Measurements from ENCODE around the gene CCDC171. TPM values are rescaled to one million over a fixed set of nuclear protein-coding genes. Genes with fewer than 3 reads are reported as not detected.
"Not testable (repeated sequence)": the region's sequence is repeated elsewhere in the genome, so short reads cannot be mapped to it uniquely, and the experiment has no call there.

Gene CCDC171
- total RNA-seq, 3 donors from 2014 or later (not counting 1 experiment from before 2014, with no cell fraction given): 1.5 to 2.6 (median 2.2) TPM

DNA sequence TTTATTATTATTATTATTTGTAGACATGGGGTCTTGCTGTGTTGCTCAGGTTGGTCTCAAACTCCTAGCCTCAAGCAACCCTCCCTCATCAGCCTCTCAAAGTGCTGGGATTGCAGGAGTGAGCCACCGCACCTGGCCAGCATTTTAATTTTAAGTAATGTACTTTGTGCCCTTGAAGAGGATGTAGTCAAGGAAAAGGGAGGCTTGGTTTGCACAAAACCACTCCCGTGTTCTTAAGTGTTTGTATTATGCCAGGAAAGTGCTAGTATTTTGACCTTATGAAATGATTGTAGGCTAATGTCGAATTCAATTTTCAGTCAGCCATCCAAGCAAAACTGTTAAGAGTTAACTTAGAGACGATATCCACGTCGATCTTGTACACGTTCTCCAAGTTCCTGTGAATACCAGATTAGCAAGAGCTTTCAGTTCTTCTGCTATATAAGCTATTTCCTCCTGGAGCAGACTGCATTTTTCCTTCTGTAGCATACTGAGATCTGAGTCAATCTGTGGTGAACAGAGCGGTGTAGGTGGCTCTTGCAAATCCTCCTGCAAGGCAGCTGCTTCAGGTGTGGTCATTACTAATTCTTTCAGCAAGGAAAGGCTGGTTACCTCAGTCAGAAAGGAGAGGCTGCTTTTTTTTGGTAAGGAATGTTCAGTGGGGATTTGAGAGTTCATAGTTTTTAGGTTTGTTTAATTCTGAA is 23.7 kb downstream of the CCDC171 start:
- TF ChIP-seq, protein P1, sequence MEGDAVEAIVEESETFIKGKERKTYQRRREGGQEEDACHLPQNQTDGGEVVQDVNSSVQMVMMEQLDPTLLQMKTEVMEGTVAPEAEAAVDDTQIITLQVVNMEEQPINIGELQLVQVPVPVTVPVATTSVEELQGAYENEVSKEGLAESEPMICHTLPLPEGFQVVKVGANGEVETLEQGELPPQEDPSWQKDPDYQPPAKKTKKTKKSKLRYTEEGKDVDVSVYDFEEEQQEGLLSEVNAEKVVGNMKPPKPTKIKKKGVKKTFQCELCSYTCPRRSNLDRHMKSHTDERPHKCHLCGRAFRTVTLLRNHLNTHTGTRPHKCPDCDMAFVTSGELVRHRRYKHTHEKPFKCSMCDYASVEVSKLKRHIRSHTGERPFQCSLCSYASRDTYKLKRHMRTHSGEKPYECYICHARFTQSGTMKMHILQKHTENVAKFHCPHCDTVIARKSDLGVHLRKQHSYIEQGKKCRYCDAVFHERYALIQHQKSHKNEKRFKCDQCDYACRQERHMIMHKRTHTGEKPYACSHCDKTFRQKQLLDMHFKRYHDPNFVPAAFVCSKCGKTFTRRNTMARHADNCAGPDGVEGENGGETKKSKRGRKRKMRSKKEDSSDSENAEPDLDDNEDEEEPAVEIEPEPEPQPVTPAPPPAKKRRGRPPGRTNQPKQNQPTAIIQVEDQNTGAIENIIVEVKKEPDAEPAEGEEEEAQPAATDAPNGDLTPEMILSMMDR (IDR thresholded peaks at IDR 0.05): no peak
- intact Hi-C loops (cut with micrococcal nuclease): no loop called here
- H3K9me3 ChIP-seq (ENCODE audit: control insufficient read depth, insufficient read depth, low read length): no peaks in the 10 kb centered on the region

DNA sequence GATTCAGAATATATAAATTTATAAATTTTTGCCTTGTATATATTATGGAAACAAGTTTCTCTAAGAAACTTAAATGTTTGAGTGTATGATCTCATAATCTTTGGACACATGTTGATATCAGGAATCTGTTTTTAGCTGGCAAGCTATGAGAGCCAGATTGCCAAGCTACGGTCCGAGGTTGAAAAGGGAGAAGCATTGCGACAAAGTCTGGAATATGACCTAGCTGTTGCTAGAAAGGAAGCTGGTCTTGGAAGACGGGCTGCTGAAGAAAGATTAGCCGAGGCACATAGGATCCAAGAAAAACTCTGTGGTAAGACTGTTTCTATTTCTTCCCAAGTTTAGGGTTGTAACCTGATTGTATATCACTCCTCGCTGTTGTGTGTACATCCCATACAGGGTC is 25.9 kb downstream of the CCDC171 start:
- Histone ChIP-seq H3K4me1 (ENCODE audit: control insufficient read depth, insufficient read depth, low read length) (no peaks in the 10 kb centered on the region), H3K36me3 (ENCODE audit: control insufficient read depth, insufficient read depth, low read length) (no peaks in the 10 kb centered on the region), H3K4me3 (ENCODE audit: low read length) (no peak overlapping the region), H3K27ac (ENCODE audit: low read length) (no peak overlapping the region), H3K9me3 (ENCODE audit: control insufficient read depth, insufficient read depth, low read length) (no peaks in the 10 kb centered on the region), H3K27me3 (ENCODE audit: control insufficient read depth, insufficient read depth, low read length) (no peaks in the 10 kb centered on the region)
- intact Hi-C loops (cut with micrococcal nuclease): no loop called here
- Mint-ChIP-seq H3K9me3 (no peaks in the 10 kb centered on the region), H3K27ac (no peak overlapping the region), H3K4me1 (no peaks in the 10 kb centered on the region), H3K27me3 (ENCODE audit: low read depth in 2 of 2) (no peaks in the 10 kb centered on the region), H3K4me3 (no peak overlapping the region), H3K36me3 (no peaks in the 10 kb centered on the region)
- no peak for DNase-seq
- ATAC-seq: no peak
- WGBS (ENCODE audit: insufficient coverage): 92% methylated on average over 6 of the region's 6 CpGs
- TF ChIP-seq, protein P1 (IDR thresholded peaks at IDR 0.05): no peak

More for the DNA sequence above, 23.7 kb downstream of the CCDC171 start:
- Mint-ChIP-seq H3K9me3 (no peaks in the 10 kb centered on the region), H3K4me3 (no peak overlapping the region), H3K27ac (no peak overlapping the region), H3K4me1 (no peaks in the 10 kb centered on the region), H3K27me3 (ENCODE audit: low read depth in 2 of 2) (no peaks in the 10 kb centered on the region), H3K36me3 (no peaks in the 10 kb centered on the region)
- H3K27me3 ChIP-seq (ENCODE audit: control insufficient read depth, insufficient read depth, low read length): no peaks in the 10 kb centered on the region
- H3K4me1 ChIP-seq (ENCODE audit: control insufficient read depth, insufficient read depth, low read length): no peaks in the 10 kb centered on the region
- no peak overlapping the region for H3K4me3 ChIP-seq (ENCODE audit: low read length)
- DNase-seq: no peak
- 91% methylated on average over 8 of the region's 8 CpGs for WGBS (ENCODE audit: insufficient coverage)
- H3K36me3 ChIP-seq (ENCODE audit: control insufficient read depth, insufficient read depth, low read length): no peaks in the 10 kb centered on the region
- ATAC-seq: no peak
- no peak overlapping the region for H3K27ac ChIP-seq (ENCODE audit: low read length)

DNA sequence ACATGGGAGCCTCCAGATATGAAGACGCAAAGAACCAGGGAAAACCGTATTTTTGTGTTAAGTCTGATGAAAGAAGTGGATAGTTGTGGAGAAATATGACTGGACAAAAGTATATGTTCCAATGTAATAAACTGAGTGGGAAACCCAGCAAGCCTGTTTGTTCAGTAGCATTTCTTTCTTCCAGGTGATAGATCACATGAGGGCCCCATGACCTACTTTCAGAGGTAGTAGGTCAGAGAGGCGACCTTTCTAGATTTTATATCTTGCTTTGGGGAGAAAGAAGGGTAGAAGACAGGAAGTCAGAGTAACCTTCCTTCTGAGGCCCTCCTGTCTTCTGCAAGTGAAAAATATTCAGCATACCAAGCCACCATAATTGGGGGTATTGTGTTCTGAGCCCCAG is 31.5 kb downstream of the CCDC171 start:
- Mint-ChIP-seq H3K27ac (no peak overlapping the region), H3K36me3 (no peaks in the 10 kb centered on the region), H3K27me3 (ENCODE audit: low read depth in 2 of 2) (no peaks in the 10 kb centered on the region), H3K4me3 (no peak overlapping the region), H3K4me1 (no peaks in the 10 kb centered on the region), H3K9me3 (no peaks in the 10 kb centered on the region)
- H3K36me3 ChIP-seq (ENCODE audit: control insufficient read depth, insufficient read depth, low read length): no peaks in the 10 kb centered on the region
- ATAC-seq (no peak), DNase-seq (no peak)
- no peak overlapping the region for H3K4me3 ChIP-seq (ENCODE audit: low read length)
- intact Hi-C loops (cut with micrococcal nuclease): no loop called here
- no peaks in the 10 kb centered on the region for H3K4me1 ChIP-seq (ENCODE audit: control insufficient read depth, insufficient read depth, low read length)
- no peaks in the 10 kb centered on the region for H3K9me3 ChIP-seq (ENCODE audit: control insufficient read depth, insufficient read depth, low read length)
- TF ChIP-seq, protein P1 (IDR thresholded peaks at IDR 0.05): no peak
- H3K27me3 ChIP-seq (ENCODE audit: control insufficient read depth, insufficient read depth, low read length): no peaks in the 10 kb centered on the region
- no peak overlapping the region for H3K27ac ChIP-seq (ENCODE audit: low read length)
- 65% methylated on average over 3 of the region's 3 CpGs for WGBS (ENCODE audit: insufficient coverage)

DNA sequence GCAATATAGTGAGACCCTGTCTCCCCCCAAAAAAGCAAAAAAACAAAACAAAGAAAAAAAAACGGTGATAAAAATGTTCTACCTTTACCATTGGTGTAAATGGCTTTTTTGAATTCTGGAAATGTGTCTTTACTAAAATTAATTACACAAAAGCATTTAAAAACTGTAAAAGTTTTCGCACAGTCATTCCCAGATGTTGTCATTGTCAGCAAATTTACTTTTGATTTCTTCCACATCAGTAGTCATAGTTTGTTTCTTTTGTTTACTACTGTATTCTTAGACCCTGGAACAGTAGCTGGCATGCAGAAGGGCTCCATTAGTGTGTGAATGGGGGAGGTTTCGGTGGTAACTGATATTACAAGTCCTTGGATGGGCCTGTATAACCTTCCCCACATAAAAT is 39.5 kb downstream of the CCDC171 start:
- ATAC-seq (no peak), DNase-seq (no peak)
- no peaks in the 10 kb centered on the region for H3K4me1 ChIP-seq (ENCODE audit: control insufficient read depth, insufficient read depth, low read length)
- H3K9me3 Mint-ChIP-seq: peaks cover 0 to 2% of the 10 kb centered on the region in 2 donors
- H3K4me1 Mint-ChIP-seq: no peaks in the 10 kb centered on the region
- intact Hi-C loops (cut with micrococcal nuclease): no loop called here
- H3K27me3 ChIP-seq (ENCODE audit: control insufficient read depth, insufficient read depth, low read length): no peaks in the 10 kb centered on the region
- H3K4me3 ChIP-seq (ENCODE audit: low read length): no peak overlapping the region
- H3K36me3 Mint-ChIP-seq: peaks cover 4% of the 10 kb centered on the region
- no peak overlapping the region for H3K4me3 Mint-ChIP-seq
- no peak overlapping the region for H3K27ac ChIP-seq (ENCODE audit: low read length)
- TF ChIP-seq, protein P1 (IDR thresholded peaks at IDR 0.05): no peak
- H3K36me3 ChIP-seq (ENCODE audit: control insufficient read depth, insufficient read depth, low read length): no peaks in the 10 kb centered on the region
- H3K9me3 ChIP-seq (ENCODE audit: control insufficient read depth, insufficient read depth, low read length): no peaks in the 10 kb centered on the region
- H3K27ac Mint-ChIP-seq: no peak overlapping the region
- WGBS (ENCODE audit: insufficient coverage): 100% methylated on average over 1 of the region's 3 CpGs
- H3K27me3 Mint-ChIP-seq (ENCODE audit: low read depth in 2 of 2): no peaks in the 10 kb centered on the region

DNA sequence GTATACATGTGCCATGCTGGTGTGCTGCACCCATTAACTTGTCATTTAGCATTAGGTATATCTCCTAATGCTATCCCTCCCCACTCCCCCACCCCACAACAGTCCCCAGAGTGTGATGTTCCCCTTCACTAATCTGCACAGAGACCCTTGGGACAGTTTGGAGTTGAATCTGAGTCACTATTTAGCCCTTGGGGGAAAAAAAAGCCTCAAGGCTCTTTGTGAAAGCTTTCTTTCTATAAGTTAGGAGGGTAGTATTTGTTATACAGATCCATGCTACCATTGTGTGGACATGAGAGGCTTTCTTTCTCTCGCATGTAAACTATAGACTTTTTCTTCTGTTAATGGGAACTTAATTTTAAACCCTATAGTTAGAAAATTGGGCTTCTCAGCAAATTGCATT is 40.1 kb downstream of the CCDC171 start:
- peaks cover 11% of the 10 kb centered on the region for H3K36me3 Mint-ChIP-seq
- H3K9me3 ChIP-seq (ENCODE audit: control insufficient read depth, insufficient read depth, low read length); H3K27me3 Mint-ChIP-seq (ENCODE audit: low read depth in 2 of 2); H3K4me1 ChIP-seq (ENCODE audit: control insufficient read depth, insufficient read depth, low read length); H3K27ac Mint-ChIP-seq; H3K9me3 Mint-ChIP-seq; ATAC-seq; intact Hi-C loops (cut with micrococcal nuclease); H3K27me3 ChIP-seq (ENCODE audit: control insufficient read depth, insufficient read depth, low read length); H3K4me3 ChIP-seq (ENCODE audit: low read length); H3K27ac ChIP-seq (ENCODE audit: low read length); DNase-seq; H3K4me1 Mint-ChIP-seq; H3K4me3 Mint-ChIP-seq; H3K36me3 ChIP-seq (ENCODE audit: control insufficient read depth, insufficient read depth, low read length): not testable (repeated sequence)
- WGBS (ENCODE audit: insufficient coverage): no CpG with 5 or more reads among the region's 1 CpG
